K562 (cell line): ENCODE measurements around the gene TXLNG.

Source experiments
- ATF3 ChIP-seq, 2 experiments: fragments of 450-650 bp in 1 of 2; sonication (generic) in 1 of 2; formaldehyde crosslinking in 1 of 2; IDR thresholded peaks in 1 of 2; conservative IDR thresholded peaks in 1 of 2; 2 replicates each; pipeline versions ENCODE4 v1.6.1 to v1.8.1; 2016 to 2023; ENCODE audit warnings: mild to moderate bottlenecking in 2 of 2, moderate library complexity in 2 of 2, inconsistent platforms in 1 of 2, missing genetic modification reagents in 1 of 2
- CLOCK ChIP-seq: fragments of 250-450 bp; sonication (Bioruptor Pico); IDR thresholded peaks from 2 replicates; pipeline ENCODE4 v1.4.0; 2020; ENCODE audit warnings: mild to moderate bottlenecking, moderate library complexity, borderline replicate concordance
- EZH2 ChIP-seq: IDR thresholded peaks from 2 replicates; pipeline ENCODE4 v1.6.1; 2012; ENCODE audit warnings: low read depth, mild to moderate bottlenecking, inconsistent platforms, low read length, borderline replicate concordance
- HDGF ChIP-seq: fragments of 450-650 bp; IDR thresholded peaks from 2 replicates; pipeline ENCODE4 v1.6.1; 2016
- JUN ChIP-seq, 2 experiments: sonication (generic) in 1 of 2; formaldehyde crosslinking in 1 of 2; IDR thresholded peaks; 2 replicates each; pipeline versions ENCODE4 v1.6.1 to v1.8.0; 2012 to 2022; ENCODE audit warnings: borderline replicate concordance in 2 of 2, mild to moderate bottlenecking in 2 of 2, improper control_type of control experiment in 1 of 2, low read depth in 1 of 2, low read length in 1 of 2, missing genetic modification reagents in 1 of 2
- RAD21 ChIP-seq, 2 experiments: fragments of 250-450 bp in 1 of 2; fragments of 450-650 bp in 1 of 2; sonication (Bioruptor Pico) in 1 of 2; formaldehyde crosslinking in 1 of 2; IDR thresholded peaks in 1 of 2; conservative IDR thresholded peaks in 1 of 2; 2 replicates each; pipeline versions ENCODE4 v1.4.0 to v1.8.0; 2020 to 2022; ENCODE audit warnings: mild to moderate bottlenecking in 2 of 2, moderate library complexity in 1 of 2
- SRSF1 ChIP-seq: fragments of 200-400 bp; formaldehyde crosslinking; IDR thresholded peaks from 2 replicates; pipeline ENCODE4 v1.6.1; 2017; ENCODE audit warnings: mild to moderate bottlenecking, low read depth, low read length, moderate library complexity
- TAF1 ChIP-seq: IDR thresholded peaks from 2 replicates; pipeline ENCODE4 v1.6.1; 2011; ENCODE audit warnings: mild to moderate bottlenecking, low read length, moderate library complexity; ENCODE audit not compliant: insufficient read depth, control insufficient read depth, severe bottlenecking; ENCODE audit errors: extremely low read depth
- TBL1XR1 ChIP-seq, 2 experiments: IDR thresholded peaks; 2 replicates each; pipeline ENCODE4 v1.6.1; 2012; ENCODE audit warnings: improper control_type of control experiment in 2 of 2, low read length in 2 of 2, mild to moderate bottlenecking in 1 of 2
- TFAP4 ChIP-seq: sonication (generic); formaldehyde crosslinking; IDR thresholded peaks from 2 replicates; pipeline ENCODE4 v1.8.0; 2022; ENCODE audit warnings: missing genetic modification reagents, mild to moderate bottlenecking, moderate library complexity, borderline replicate concordance
- USF2 ChIP-seq: sonication (generic); formaldehyde crosslinking; IDR thresholded peaks from 2 replicates; pipeline ENCODE4 v1.5.0; 2020; ENCODE audit warnings: missing genetic modification reagents
- ZFP91 ChIP-seq: sonication (generic); formaldehyde crosslinking; IDR thresholded peaks from 2 replicates; pipeline ENCODE4 v1.8.0; 2022; ENCODE audit warnings: mild to moderate bottlenecking, missing genetic modification reagents

- TF ChIP-seq TBL1XR1 (IDR thresholded peaks at IDR 0.05; ENCODE audit: low read length in 2 of 2) = no peak
- TF ChIP-seq TAF1 = no peak
- TF ChIP-seq JUN (IDR thresholded peaks at IDR 0.05; ENCODE audit: borderline replicate concordance, low read depth, low read length) = no peak
- no peak for TF ChIP-seq JUN (CRISPR knock-in tag; IDR thresholded peaks at IDR 0.05; ENCODE audit: borderline replicate concordance)
- no peak for TF ChIP-seq HDGF
- TF ChIP-seq USF2 = no peak
- no peak for TF ChIP-seq CLOCK
- no peak for TF ChIP-seq ATF3 (IDR thresholded peaks at IDR 0.05)
- no peak for TF ChIP-seq ATF3 (CRISPR knock-in tag; conservative IDR thresholded peaks at IDR 0.05)
- no peak for TF ChIP-seq EZH2
- no peak for TF ChIP-seq SRSF1
- no peak for TF ChIP-seq RAD21 (CRISPR knock-in tag; conservative IDR thresholded peaks at IDR 0.05 in 1 of 2, IDR thresholded peaks at IDR 0.05 in 1 of 2)
- no peak for TF ChIP-seq TFAP4 (CRISPR knock-in tag)
- TF ChIP-seq ZFP91 = no peak
Observed at GRCh38 chrX:16814597-16814996, 28.3 kb downstream of the TXLNG start.
